Prostate gland (tissue), 2 donors: ENCODE measurements around the gene SLCO6A1. TPM values are rescaled to one million over a fixed set of nuclear protein-coding genes. Genes with fewer than 3 reads are reported as not detected.

ENCODE experiments used
- DNase-seq: peaks from one replicate; pipeline ENCODE4 v3.0.0-alpha.2; 2019; ENCODE audit warnings: low spot score
- H3K27ac ChIP-seq, 2 donors: fragments of 200-600 bp; sonication (generic); 2 replicates each; pipeline ENCODE4 v1.5.1; 2017 to 2019
- H3K27me3 ChIP-seq: fragments of 200-600 bp; sonication (generic); replicated peaks from 2 replicates; pipeline ENCODE4 v1.5.1; 2019; ENCODE audit not compliant: insufficient read depth
- H3K36me3 ChIP-seq, 2 donors: fragments of 200-600 bp; sonication (generic); 1 replicate in 1 of 2; 2 replicates in 1 of 2; pipeline versions ENCODE4 v1.5.1 to v1.8.1; 2017 to 2019
- H3K4me1 ChIP-seq: fragments of 200-600 bp; sonication (generic); replicated peaks from 2 replicates; pipeline ENCODE4 v1.5.1; 2019
- H3K4me3 ChIP-seq, 2 donors: fragments of 200-600 bp; sonication (generic); 2 replicates each; pipeline ENCODE4 v1.5.1; 2017 to 2019
- H3K9me3 ChIP-seq: fragments of 200-600 bp; sonication (generic); 2 replicates; pipeline ENCODE4 v1.5.1; 2017
- CTCF ChIP-seq, 4 experiments: fragments of 200-600 bp in 2 of 4; fragments of 450-650 bp in 2 of 4; sonication (generic) in 2 of 4; IDR thresholded peaks; 1 replicate in 3 of 4; 2 replicates in 1 of 4; pipeline ENCODE4 v1.5.1; 2016 to 2019; ENCODE audit warnings: antibody characterized with exemption in 4 of 4, mild to moderate bottlenecking in 2 of 4, moderate library complexity in 2 of 4
- POLR2A ChIP-seq: fragments of 450-650 bp; IDR thresholded peaks from one replicate; pipeline ENCODE4 v1.6.1; 2016; ENCODE audit warnings: antibody characterized with exemption, mild to moderate bottlenecking
- POLR2AphosphoS5 ChIP-seq: sonication (generic); formaldehyde crosslinking; IDR thresholded peaks from one replicate; pipeline ENCODE4 v1.6.1; 2017; ENCODE audit warnings: antibody characterized with exemption
- WGBS: methylation state at CpG from one replicate; pipeline ENCODE4 v1.1.5; 2018; 5-methylcytosine and 5-hydroxymethylcytosine counted together
- intact Hi-C: fragments of 100-400 bp; cut with DNase I; formaldehyde crosslinking; loops from one replicate; pipeline ENCODE4 v1.14.2; 2022
- total RNA-seq, 2 donors: library from RNA; depleted of rRNA; stranded (reverse); fragments of >200 nt; gene quantifications; one replicate each; pipeline ENCODE4 v1.1.0, GENCODE V29; 2016

Gene SLCO6A1
- total RNA-seq, 2 donors from 2014 or later = 1.7 TPM; not detected in 1

GRCh38 chr5:102481054-102481715 lies 17.6 kb downstream of the SLCO6A1 start:
- WGBS = 83% methylated on average over 1 of the region's 1 CpG
- TF ChIP-seq POLR2AphosphoS5 (no peak), CTCF (IDR thresholded peaks at IDR 0.05) (no peak), POLR2A (no peak)
- no peaks in the 10 kb centered on the region for H3K9me3 ChIP-seq
- intact Hi-C loops = no loop called here
- H3K4me1 ChIP-seq = no peaks in the 10 kb centered on the region
- H3K36me3 ChIP-seq = no peaks in the 10 kb centered on the region
- no peak for DNase-seq
- no peak overlapping the region for H3K27ac ChIP-seq
- H3K4me3 ChIP-seq = no peak overlapping the region
- no peaks in the 10 kb centered on the region for H3K27me3 ChIP-seq

- intact Hi-C loops = no loop called here
- no peak for TF ChIP-seq CTCF (IDR thresholded peaks at IDR 0.05)
- TF ChIP-seq POLR2A = no peak
- TF ChIP-seq POLR2AphosphoS5 = no peak
- Histone ChIP-seq H3K27ac (no peak overlapping the region), H3K27me3 (no peaks in the 10 kb centered on the region), H3K4me1 (no peaks in the 10 kb centered on the region), H3K36me3 (no peaks in the 10 kb centered on the region), H3K4me3 (no peak overlapping the region), H3K9me3 (no peaks in the 10 kb centered on the region)
- no peak for DNase-seq
These were observed 45.1 kb downstream of the SLCO6A1 start for GRCh38 chr5:102453716-102454115.

- TF ChIP-seq CTCF (IDR thresholded peaks at IDR 0.05) = no peak
- TF ChIP-seq POLR2AphosphoS5 = no peak
- no peak for TF ChIP-seq POLR2A
- WGBS = 90% methylated on average over 3 of the region's 3 CpGs
- intact Hi-C loops = no loop called here
These were observed 47.7 kb downstream of the SLCO6A1 start for GRCh38 chr5:102451082-102451481.

GRCh38 chr5:102450313-102450990 lies 48.3 kb downstream of the SLCO6A1 start:
- 94% methylated on average over 5 of the region's 5 CpGs for WGBS
- no peaks in the 10 kb centered on the region for H3K36me3 ChIP-seq
- no peaks in the 10 kb centered on the region for H3K9me3 ChIP-seq
- no peaks in the 10 kb centered on the region for H3K4me1 ChIP-seq
- TF ChIP-seq POLR2A (no peak), POLR2AphosphoS5 (no peak), CTCF (IDR thresholded peaks at IDR 0.05) (no peak)
- no peak overlapping the region for H3K4me3 ChIP-seq
- intact Hi-C loops = no loop called here
- no peaks in the 10 kb centered on the region for H3K27me3 ChIP-seq
- DNase-seq = no peak
- H3K27ac ChIP-seq = no peak overlapping the region

More at GRCh38 chr5:102451082-102451481, 47.7 kb downstream of the SLCO6A1 start:
- DNase-seq = no peak
- H3K27ac ChIP-seq = no peak overlapping the region
- H3K36me3 ChIP-seq = no peaks in the 10 kb centered on the region
- no peak overlapping the region for H3K4me3 ChIP-seq
- no peaks in the 10 kb centered on the region for H3K9me3 ChIP-seq
- no peaks in the 10 kb centered on the region for H3K27me3 ChIP-seq
- H3K4me1 ChIP-seq = no peaks in the 10 kb centered on the region

GRCh38 chr5:102433473-102433872 lies 65.3 kb downstream of the SLCO6A1 start:
- DNase-seq = no peak
- Histone ChIP-seq H3K27me3 (no peaks in the 10 kb centered on the region), H3K27ac (no peak overlapping the region), H3K9me3 (no peaks in the 10 kb centered on the region), H3K4me1 (no peaks in the 10 kb centered on the region), H3K4me3 (no peak overlapping the region), H3K36me3 (no peaks in the 10 kb centered on the region)
- intact Hi-C loops = no loop called here
- WGBS = 43% methylated on average over 2 of the region's 2 CpGs
- TF ChIP-seq POLR2A (no peak), CTCF (IDR thresholded peaks at IDR 0.05) (no peak), POLR2AphosphoS5 (no peak)
